HG03064 (cell line): Measurements from ENCODE around the gene ELL3.
A peak's percentile ranks its signal among the peaks of the same experiment; 100 is the strongest.
"Not testable (repeated sequence)": the region's sequence is repeated elsewhere in the genome, so short reads cannot be mapped to it uniquely, and the experiment has no call there.

Experiments
- ATAC-seq: cut with Tn5 transposase; IDR thresholded peaks from one replicate; pipeline ENCODE4 v1.9.1; 2021; ENCODE audit warnings: low read depth; ENCODE audit not compliant: unreplicated experiment

ELL3 gene, protein sequence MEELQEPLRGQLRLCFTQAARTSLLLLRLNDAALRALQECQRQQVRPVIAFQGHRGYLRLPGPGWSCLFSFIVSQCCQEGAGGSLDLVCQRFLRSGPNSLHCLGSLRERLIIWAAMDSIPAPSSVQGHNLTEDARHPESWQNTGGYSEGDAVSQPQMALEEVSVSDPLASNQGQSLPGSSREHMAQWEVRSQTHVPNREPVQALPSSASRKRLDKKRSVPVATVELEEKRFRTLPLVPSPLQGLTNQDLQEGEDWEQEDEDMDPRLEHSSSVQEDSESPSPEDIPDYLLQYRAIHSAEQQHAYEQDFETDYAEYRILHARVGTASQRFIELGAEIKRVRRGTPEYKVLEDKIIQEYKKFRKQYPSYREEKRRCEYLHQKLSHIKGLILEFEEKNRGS

DNA sequence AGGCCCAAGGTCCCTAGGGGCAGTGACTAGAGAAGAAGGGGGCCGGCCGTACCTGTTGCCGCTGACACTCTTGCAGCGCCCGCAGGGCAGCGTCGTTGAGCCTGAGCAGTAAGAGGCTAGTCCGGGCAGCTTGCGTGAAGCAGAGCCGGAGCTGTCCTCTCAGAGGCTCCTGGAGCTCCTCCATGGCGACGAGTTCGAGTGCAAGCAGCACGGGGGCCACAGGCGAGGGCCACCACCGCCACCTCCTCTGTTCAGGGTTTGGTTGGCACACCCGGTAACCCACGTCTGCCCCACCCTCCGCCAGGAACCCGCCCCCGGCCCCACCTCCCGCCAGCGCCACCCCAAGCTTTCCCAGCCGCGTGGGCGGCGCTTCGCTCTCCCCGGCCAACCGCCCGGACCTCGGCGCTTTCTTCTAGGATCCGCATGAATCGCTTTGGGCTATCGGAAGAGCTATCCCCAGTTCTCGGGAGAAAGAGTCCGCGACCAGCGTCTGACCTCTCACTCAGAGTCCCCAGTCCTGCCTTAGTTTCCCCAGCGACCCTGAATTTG is at the start of gene ELL3:
Gene ELL3 (minus strand): TSS at position 249 of the 549 bp plus-strand sequence. CDS start 65 bp downstream, at position 184.
- peak; percentile 45 for ATAC-seq

DNA sequence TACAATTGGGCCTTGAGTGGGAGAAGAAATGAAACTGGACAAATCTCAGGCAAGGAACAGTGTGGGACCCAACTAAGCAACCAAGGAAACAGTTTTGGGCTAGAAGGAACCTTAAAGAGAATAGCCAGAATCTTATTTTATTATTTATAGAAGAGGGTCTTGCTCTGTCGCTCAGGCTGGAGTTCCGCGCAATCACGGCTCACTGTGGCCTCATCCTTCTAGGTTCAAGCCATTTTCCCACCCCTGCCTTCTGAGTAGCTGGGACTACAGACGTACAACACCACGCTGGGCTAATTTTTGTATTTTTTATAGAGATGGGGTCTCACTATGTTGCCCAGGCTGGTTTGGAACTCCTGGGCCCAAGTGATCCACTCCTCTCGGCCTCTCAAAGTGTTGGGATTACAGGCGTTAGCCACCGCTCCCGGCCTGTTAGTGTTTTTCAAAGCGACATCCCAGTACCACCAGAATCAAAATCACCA is 49.3 kb upstream of the ELL3 start:
- no peak for ATAC-seq

DNA sequence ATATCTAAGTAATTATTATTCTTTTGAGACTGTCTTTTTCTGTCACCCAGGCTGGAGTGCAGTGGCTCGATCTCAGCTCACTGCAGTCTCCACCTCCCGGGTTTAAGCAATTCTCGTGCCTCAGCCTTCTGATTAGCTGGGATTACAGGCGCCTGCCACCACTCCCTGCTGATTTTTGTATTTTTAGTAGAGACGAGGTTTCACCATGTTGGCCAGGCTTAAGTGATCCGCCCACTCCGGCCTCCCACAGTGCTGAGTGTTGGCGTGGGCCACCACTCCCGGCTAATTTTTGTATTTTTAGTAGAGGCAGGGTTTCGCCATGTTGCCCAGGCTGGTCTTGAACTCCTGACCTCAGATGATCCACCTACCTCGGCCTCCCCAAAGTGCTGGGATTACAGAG is 48.5 kb upstream of the ELL3 start:
- ATAC-seq, result not testable (repeated sequence)

DNA sequence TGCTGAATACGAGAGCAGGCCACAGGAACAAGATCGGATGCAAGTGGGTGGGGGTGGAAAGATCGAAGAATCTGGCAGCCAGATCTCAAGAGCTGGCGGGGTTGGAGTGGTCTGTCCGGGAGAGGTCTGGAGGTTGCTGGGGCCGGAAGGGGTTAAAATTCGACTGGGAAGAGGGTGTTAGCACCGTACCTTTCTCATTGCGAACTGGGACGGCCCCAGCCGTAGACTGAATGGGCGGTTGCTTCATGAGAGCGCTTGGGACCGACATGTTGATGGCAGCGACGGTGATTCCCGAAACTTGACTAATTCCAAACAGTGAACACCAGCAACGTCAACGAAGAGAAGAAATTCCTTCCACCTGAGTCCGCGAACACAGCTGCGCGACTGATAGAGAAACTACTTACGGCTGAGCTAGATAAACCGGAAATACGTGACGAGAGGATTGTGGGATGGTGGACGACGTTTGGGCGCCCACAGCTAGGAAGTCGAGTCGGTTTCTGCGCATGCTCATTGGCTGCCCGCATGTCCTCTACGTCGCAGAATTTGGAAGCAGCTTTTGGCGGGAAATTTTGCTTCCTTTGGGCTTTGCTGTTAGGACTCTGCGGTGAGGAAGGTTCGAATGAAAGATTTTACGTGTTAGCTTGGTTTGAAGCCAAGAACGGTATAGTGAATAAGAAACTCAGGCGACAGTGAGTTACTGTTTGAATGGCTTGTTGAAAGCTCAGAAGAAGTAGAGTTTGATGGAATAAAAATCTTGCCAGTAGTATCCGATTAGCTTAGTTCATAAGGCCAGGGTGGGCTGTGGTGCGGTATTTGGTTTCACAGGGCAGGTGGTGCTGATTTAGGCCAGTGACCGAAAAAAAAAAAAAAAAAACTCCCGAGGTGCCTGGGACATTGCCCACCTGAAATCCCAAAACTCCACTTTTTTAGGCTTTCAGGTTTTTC is 47.8 kb upstream of the ELL3 start, which contains the start of gene MFAP1:
Gene MFAP1 (minus strand): TSS at position 389 of the 945 bp plus-strand sequence. CDS start 121 bp downstream, at position 268.
- peak; percentile 60 for ATAC-seq

DNA sequence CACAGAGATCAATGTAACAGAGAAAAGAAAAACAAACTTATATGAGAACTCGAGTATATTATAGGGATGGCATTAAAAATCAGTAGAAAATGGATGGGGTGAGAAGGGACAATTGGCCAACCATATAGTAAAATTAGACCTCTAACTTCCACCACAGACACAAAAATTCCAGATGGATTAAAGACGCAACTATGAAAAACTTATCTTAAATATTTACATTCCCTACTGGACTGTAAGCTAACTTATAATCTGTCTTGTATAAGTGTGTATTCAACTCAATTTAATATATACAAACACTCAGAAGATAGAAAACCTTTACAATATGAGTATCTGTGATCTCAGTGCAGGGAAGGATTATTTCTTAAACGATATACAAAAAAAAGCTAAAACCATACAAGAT is 44.7 kb upstream of the ELL3 start:
- no peak for ATAC-seq

DNA sequence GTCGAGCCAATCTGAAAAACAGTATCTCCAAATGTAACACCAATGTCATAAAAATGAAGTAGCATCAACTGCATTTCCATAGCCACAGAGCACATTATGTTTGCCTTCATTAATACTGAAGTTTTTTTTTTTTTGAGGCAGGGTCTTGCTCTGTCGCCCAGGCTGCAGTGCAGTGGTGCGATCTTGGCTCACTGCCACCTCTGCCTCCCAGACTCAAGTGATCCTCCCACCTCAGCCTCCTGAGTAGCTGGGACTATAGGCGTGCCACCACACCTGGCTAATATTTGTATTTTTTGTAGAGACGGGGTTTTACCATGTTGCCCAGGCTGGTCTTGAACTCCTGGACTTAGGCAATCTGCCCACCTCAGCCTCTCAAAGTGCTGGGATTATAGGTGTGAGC is 38.3 kb upstream of the ELL3 start:
- ATAC-seq, result not testable (repeated sequence)

DNA sequence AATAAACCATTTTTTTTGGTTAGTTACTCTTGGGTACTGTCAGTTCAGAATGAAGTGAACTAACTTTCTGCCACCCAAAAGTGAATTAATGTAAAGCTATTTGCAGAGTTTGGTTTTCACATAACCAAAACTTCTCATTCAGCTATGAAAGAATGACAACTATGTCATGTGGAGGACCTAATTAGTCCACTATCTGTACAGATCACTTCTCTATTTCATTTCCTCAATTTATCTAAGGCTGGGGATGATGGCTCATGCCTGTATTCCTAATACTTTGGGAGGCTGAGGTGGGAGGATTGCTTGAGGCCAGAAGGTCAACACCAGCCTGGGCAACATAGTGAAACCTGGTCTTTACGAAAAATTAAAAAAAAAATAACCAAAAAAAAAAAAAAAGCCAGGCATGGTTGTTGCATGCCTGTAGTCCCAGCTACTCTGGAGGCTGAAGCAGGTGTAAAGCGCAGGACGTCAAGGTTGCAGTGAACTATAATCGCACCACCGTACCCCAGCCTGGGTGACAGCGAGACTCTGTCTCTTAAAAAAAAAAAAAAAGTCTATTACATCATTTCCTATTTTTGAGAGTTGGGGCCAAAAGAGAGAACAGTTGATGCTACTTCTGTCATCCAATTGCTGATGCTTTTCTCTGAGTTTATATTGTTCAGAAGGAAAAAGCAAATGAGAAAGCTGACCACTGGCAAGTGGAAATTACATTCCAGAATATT is 32.4 kb upstream of the ELL3 start:
- peak; percentile 60 for ATAC-seq

DNA sequence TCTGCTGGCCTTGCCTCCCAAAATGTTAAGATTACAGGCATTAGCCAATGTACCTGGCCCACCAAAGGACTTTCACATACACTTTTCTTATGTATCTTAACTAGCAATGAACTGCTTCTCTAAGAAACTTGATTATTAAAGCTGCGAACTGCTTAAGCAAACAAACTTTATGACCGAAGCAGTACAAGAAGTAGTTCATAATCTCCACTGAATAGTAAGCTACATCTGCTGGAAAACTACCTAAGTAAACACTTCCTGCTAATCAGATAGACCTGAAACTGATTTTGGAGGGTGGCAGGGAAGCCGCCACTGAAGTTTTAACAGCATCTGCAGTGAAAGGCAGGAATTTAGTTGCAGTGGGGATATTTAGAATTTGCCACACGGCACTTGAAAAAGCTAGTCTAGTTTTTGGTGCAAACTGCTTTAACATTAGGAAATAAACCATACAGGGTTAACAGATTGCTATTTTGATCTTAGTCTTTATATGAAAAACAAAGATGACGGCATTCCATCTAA is 31.7 kb upstream of the ELL3 start:
- ATAC-seq, result no peak

DNA sequence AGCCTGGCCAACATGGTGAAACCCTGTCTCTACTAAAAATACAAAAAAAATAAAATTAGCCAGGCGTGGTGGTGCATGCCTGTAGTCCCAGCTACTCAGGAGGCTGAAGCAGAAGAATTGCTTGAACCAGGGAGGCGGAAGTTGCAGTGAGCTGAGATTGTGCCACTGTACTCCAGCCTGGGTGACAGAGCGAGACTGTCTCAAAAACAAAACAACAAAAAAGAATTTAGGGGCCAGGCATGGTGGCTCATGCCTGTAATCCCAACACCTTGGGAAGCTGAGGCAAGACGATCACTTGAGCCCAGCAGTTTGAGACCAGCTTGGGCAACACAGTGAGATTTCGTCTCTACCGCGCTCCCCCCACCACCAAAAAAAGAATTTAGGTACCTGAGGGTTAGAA is 25.9 kb upstream of the ELL3 start:
- ATAC-seq, result not testable (repeated sequence)

DNA sequence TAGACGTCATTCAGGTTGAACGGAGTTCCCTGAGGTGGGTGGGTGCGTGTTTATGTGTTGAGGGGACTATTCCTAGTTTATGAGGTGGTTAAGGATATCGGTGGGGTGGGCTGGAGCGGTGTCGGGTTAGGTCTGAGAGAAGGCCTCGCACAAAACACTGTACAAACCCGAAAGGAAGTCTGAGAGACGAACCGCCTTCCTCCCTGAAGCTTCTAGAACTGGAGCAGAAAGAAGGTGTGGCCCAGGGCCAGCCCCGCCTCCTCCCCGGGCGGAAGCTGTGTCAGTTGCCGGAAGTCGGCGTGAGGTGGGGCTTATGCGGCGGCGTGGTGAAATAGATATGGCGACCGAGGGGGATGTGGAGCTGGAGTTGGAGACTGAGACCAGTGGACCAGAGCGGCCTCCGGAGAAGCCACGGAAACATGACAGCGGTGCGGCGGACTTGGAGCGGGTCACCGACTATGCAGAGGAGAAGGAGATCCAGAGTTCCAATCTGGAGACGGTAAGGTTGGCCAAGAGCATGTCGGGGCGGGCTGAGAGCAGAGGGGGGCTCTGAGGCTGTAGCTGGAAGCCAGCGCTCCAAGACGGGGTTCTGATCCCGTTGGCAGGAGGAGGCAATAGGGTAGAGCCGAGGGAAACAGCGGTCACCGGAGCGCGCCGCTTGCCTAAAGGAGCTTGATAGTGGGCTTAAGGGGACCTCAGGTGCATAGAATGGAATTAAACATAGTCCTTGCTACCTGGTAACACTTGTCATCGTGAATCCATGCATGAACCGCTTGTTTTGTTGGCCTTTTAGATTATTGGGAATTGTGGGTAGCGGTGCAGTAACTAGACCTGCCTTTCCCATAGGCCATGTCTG is 23.7 kb upstream of the ELL3 start, which contains the start of gene HYPK:
Gene HYPK (plus strand): TSS at position 314 of the 856 bp plus-strand sequence. CDS start 24 bp downstream, at position 338.
- ATAC-seq, result no peak

DNA sequence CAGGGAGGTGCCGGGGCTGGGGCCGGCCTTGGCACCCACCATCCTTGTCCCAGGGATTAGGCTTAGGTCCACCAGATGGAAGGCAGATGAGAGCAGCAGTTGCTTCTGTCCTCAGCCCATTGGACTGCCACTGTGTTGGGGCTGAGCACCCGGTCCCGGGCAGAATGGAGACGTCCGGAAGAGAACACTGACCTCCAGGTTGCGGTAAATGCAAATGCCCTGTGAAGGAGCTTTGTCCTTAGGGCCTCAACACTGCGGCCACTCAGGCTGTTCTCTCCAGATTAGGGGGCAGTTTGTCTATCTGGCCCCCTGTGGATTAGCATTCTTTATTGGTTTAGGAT is 23.1 kb upstream of the ELL3 start, which contains the start of gene SERINC4:
Gene SERINC4 (minus strand): TSS at position 276 of the 341 bp plus-strand sequence. CDS start 234 bp downstream, at position 42.
- ATAC-seq, result no peak

DNA sequence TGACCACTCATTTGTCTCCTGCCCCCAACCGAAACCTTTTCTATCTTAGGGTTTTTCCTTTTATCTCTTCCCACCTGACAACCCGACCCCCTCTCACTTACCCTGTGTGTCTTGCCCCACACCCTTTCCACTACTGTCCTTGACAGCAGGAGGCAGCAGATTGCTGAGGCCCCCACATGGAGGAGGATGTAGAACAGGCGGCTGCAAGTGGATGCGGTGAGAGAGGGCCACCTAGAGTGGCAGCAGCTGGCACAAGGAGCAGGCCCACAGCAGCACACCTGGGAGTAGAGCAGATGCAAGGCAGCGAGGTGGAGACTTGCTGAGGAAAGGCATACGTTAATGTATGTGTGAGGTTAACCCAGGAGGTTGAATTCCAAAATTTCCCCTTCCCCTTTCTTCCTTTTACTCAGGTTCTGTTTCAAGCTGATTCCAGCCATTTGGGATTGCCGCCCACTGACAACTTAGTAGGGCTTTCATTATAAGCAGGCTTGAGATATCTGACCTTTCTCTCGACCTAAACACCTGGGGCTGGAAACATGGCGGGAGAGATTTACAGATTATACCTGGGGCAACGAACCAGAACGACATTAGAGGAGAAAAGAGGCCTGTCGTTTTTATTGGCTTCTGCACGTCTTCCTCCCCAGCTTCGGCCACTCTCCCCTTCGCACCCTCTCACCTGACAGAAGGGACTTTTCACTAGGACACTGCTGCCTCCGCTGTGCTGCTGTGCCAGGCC is 22.6 kb upstream of the ELL3 start:
- no peak for ATAC-seq

DNA sequence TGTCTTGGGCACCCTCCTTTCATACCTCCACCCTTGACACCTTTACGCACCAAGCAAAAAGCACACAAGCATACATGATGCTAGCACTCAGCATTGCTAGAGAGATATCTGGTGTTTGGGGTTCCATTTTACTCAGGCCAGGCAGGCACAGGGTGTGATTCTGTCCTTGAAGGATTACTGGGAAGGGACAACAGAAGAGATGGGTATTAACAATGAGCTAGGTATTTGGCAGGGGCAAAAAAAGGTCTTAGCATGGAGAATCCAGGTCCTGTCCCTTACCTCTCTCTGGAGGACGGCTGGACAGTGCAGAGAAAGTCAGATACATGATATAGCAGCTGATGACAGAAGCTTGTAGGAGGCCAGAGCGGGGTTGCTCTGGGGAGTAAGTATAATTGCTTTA is 19.8 kb upstream of the ELL3 start:
- ATAC-seq, result no peak

DNA sequence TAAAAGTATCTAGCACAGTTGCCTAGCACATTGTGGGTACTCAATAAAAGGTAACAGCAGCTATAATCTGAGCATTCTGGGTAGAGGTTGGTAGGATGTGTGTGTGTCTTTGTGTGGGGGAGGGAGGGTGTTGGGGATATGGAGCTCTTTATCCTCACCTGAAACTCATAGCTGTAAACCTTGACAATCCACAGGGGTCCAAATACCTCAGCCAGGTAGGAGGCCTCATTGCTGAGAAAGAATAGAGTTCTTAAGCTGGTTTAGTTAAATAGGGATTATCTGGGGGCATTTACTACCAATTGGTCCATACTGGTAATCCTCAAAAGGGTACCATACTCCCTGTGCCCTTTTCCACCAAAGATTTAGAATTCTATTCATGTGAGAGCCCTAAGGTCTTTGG is 19.2 kb upstream of the ELL3 start:
- no peak for ATAC-seq

DNA sequence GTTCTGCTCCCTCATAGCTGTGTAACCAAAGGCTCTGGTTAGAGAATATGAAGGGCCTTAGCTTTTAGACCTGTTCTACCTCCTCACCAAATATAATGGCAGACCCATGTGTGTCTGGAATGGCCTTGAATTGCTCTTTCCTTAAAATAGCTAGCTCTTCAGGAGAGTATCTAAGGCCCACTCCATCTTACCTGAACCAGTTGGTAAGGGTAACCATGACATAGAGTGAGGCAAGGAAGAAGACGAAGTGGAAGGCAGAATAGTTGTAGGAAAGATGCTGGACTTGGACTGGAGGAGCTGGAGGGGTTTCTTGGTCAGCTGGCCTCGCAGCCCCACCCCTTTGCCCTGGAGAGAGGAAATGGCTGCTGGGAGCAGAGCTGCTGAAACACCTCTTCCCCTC is 18.4 kb upstream of the ELL3 start:
- ATAC-seq, result no peak

DNA sequence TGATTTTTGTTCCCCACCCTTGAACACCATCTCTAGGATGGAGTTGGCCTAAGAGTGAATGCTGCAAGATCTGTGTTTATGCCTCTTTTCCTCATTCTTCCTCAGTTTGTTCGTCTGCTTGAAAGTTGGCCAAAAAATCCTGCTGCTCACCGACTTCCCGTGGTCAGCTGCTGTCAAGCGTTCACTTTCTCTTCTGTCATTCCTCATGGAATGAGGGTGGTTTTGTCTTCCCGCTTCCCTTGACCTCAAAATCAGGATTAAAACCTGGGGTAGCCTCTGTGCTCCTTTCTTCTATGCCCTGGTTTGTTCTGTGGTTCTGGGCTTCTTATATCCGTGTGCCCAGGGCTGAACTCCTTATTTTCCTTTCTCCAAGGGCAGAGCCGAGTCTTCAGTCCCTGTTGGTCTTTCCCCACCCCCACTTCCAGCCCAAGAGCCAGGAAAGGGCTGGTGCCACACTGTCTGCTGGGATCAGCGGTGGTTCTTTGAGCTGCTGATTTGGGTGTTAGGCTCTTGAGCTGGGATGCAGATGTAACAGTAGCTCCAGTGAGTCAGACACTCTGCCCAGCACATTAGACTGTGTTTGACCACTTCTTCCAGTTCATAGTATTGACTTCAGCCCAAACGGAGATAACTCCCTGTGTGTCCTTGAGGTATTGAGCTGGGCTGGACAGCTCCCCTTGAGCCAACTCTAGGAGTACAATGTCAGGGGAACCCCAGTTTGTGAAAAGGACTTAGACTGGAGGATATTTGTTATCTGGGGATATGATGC is 17.7 kb upstream of the ELL3 start:
- no peak for ATAC-seq

DNA sequence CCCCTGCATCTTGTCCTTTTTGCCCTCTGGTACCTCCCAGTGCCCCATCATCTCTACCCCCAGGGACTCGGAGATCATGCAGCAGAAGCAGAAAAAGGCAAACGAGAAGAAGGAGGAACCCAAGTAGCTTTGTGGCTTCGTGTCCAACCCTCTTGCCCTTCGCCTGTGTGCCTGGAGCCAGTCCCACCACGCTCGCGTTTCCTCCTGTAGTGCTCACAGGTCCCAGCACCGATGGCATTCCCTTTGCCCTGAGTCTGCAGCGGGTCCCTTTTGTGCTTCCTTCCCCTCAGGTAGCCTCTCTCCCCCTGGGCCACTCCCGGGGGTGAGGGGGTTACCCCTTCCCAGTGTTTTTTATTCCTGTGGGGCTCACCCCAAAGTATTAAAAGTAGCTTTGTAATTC is 16.9 kb upstream of the ELL3 start:
- no peak for ATAC-seq
